Psoas muscle (tissue), 8 donors: ENCODE data around the gene FBF1. TPM values are rescaled to one million over a fixed set of nuclear protein-coding genes. Genes with fewer than 3 reads are reported as not detected.
A peak's percentile ranks its signal among the peaks of the same experiment; 100 is the strongest.

Experiments
- ATAC-seq, 4 donors: fragments of 200-7000 bp; cut with Tn5 transposase; one replicate each; pipeline ENCODE4 v1.9.1; 2020; ENCODE audit warnings: moderate library complexity in 3 of 4, mild to moderate bottlenecking in 2 of 4
- DNase-seq, 2 donors: peaks; one replicate each; pipeline ENCODE4 v3.0.0-alpha.2; 2020
- H3K27ac ChIP-seq: fragments of 200-600 bp; one replicate; pipeline ENCODE4 v1.8.0; 2022
- H3K27me3 ChIP-seq, 3 donors: fragments of 200-600 bp in 1 of 3; one replicate each; pipeline versions ENCODE4 v1.6.1 to v1.8.0; 2013 to 2022; ENCODE audit warnings: low read length in 2 of 3, mild to moderate bottlenecking in 2 of 3, moderate library complexity in 1 of 3; ENCODE audit not compliant: insufficient read depth in 3 of 3
- H3K36me3 ChIP-seq, 2 donors: fragments of 200-600 bp in 1 of 2; one replicate each; pipeline versions ENCODE4 v1.6.1 to v1.8.0; 2013 to 2022; ENCODE audit warnings: low read depth in 1 of 2, mild to moderate bottlenecking in 1 of 2, moderate library complexity in 1 of 2; ENCODE audit not compliant: insufficient read depth in 1 of 2
- H3K4me1 ChIP-seq: fragments of 200-600 bp; one replicate; pipeline ENCODE4 v1.8.0; 2022
- H3K4me3 ChIP-seq: fragments of 200-600 bp; one replicate; pipeline ENCODE4 v1.8.0; 2022; ENCODE audit warnings: mild to moderate bottlenecking
- H3K9me3 ChIP-seq: fragments of 200-600 bp; one replicate; pipeline ENCODE4 v1.8.0; 2022
- CTCF ChIP-seq: fragments of 200-600 bp; IDR thresholded peaks from one replicate; pipeline ENCODE4 v1.8.0; 2022; ENCODE audit warnings: antibody characterized with exemption
- WGBS, 3 donors: extraction: QIAGEN DNeasy Blood & Tissue Kit; methylation state at CpG; one replicate each; pipeline versions ENCODE4 v1.1.6 to v1.1.7; 2013; 5-methylcytosine and 5-hydroxymethylcytosine counted together
- intact Hi-C, 2 donors: fragments of 100-400 bp; cut with DNase I; formaldehyde crosslinking; loops; one replicate each; pipeline versions ENCODE4 v1.11.0 to v1.14.2; 2022
- polyA plus RNA-seq, 3 donors: library from polyadenylated mRNA; stranded (reverse); fragments of 200-250 nt; gene quantifications; one replicate each; pipeline ENCODE4 v1.2.3, GENCODE V29; 2013
- total RNA-seq, 4 donors: library from RNA; stranded (reverse); fragmentation: NEBNext Ultra II Directional in 2 of 4; extraction: Animal tissue kit (Norgen Biotek cat#: 25700) in 2 of 4; gene quantifications; one replicate each; pipeline versions ENCODE4 v1.2.1 to v1.2.4, GENCODE V29; 2021 to 2023
- donor health status: healthy with polysubstance abuse.
- donor health status: DM: no; HTN: no; CAD: no; lungs with moderate emphysema.
- donor health status: Bipolar disorder and iron deficiency.
- donor health status: healthy.
- donor health status: DM: yes; HTN: yes; CAD: no.
- donor health status: DM: no; HTN: no; CAD: no.
- donor health status: DM: no; HTN: no; CAD: no.
- donor health status: DM: yes; HTN: yes; CAD: no.

The FBF1 gene
- total and polyA plus RNA-seq, 7 donors: 1.8 to 10.4 (median 3.7) TPM

GRCh38 chr17:75983501-75984181 lies 42.8 kb upstream of the FBF1 start:
- WGBS, 3 donors: 75 to 79% (median 78%) methylated on average over 6 of the region's 6 CpGs
- Histone ChIP-seq H3K27me3 (no peaks in the 10 kb centered on the region), H3K9me3 (no peaks in the 10 kb centered on the region), H3K36me3 (no peaks in the 10 kb centered on the region), H3K4me3 (no peak overlapping the region), H3K4me1 (peaks cover 7% of the 10 kb centered on the region), H3K27ac (no peak overlapping the region)
- intact Hi-C loops: no loop called here
- DNase-seq (no peak), ATAC-seq (no peak)
- TF ChIP-seq CTCF: no peak

- Histone ChIP-seq H3K27me3 (no peaks in the 10 kb centered on the region), H3K4me3 (no peak overlapping the region), H3K9me3 (no peaks in the 10 kb centered on the region), H3K27ac (peak overlapping the region; percentile 94), H3K36me3 (no peaks in the 10 kb centered on the region), H3K4me1 (peaks cover 20% of the 10 kb centered on the region)
- TF ChIP-seq CTCF: no peak
- no peak for ATAC-seq
- DNase-seq: no peak
- WGBS, 3 donors: 85% methylated on average over 7 of the region's 7 CpGs
- intact Hi-C loops: loop anchor here in 1 of 2 donors (2.0 kb wide), 1 partner anchor 40 kb away; the partner anchor contains the start of gene FBF1
These were observed 40.3 kb upstream of the FBF1 start for GRCh38 chr17:75981019-75981615.

GRCh38 chr17:75980188-75981018 lies 39.6 kb upstream of the FBF1 start:
- H3K4me1 ChIP-seq: peaks cover 27% of the 10 kb centered on the region
- H3K9me3 ChIP-seq: no peaks in the 10 kb centered on the region
- WGBS, 3 donors: 81 to 82% (median 82%) methylated on average over 18 of the region's 18 CpGs
- H3K4me3 ChIP-seq: peak overlapping the region; percentile 85
- no peaks in the 10 kb centered on the region for H3K27me3 ChIP-seq
- intact Hi-C loops: loop anchor here in 1 of 2 donors (2.0 kb wide), 1 partner anchor 40 kb away; the partner anchor contains the start of gene FBF1
- ATAC-seq (no peak), DNase-seq (no peak)
- no peaks in the 10 kb centered on the region for H3K36me3 ChIP-seq
- peak overlapping the region; percentile 94 for H3K27ac ChIP-seq
- TF ChIP-seq CTCF: no peak

GRCh38 chr17:75979705-75980187 lies 38.9 kb upstream of the FBF1 start:
- peak overlapping the region; percentile 94 for H3K27ac ChIP-seq
- no peaks in the 10 kb centered on the region for H3K36me3 ChIP-seq
- DNase-seq (no peak), ATAC-seq (peak; percentile 2 to 47 (median 34))
- H3K4me3 ChIP-seq: peak overlapping the region; percentile 85
- H3K9me3 ChIP-seq: no peaks in the 10 kb centered on the region
- TF ChIP-seq CTCF: no peak
- peaks cover 27% of the 10 kb centered on the region for H3K4me1 ChIP-seq
- WGBS, 3 donors: 4 to 6% (median 5%) methylated on average over 19 of the region's 19 CpGs
- H3K27me3 ChIP-seq: no peaks in the 10 kb centered on the region
- intact Hi-C loops: loop anchor here (2.0 to 5.0 kb wide), 2 partner anchors 37 to 39 kb away; partner anchors contain the start of gene FBF1 (in 2 of the 2)
